Germinal center (tissue), 1 donor: Measurements from ENCODE around the gene IL10RA.
"Not testable (repeated sequence)": the region's sequence is repeated elsewhere in the genome, so short reads cannot be mapped to it uniquely, and the experiment has no call there.

Experiments used
- DNase-seq: peaks from one replicate; pipeline ENCODE4 v3.0.0; 2012; ENCODE audit warnings: mixed read lengths, low spot score

The IL10RA gene

DNA sequence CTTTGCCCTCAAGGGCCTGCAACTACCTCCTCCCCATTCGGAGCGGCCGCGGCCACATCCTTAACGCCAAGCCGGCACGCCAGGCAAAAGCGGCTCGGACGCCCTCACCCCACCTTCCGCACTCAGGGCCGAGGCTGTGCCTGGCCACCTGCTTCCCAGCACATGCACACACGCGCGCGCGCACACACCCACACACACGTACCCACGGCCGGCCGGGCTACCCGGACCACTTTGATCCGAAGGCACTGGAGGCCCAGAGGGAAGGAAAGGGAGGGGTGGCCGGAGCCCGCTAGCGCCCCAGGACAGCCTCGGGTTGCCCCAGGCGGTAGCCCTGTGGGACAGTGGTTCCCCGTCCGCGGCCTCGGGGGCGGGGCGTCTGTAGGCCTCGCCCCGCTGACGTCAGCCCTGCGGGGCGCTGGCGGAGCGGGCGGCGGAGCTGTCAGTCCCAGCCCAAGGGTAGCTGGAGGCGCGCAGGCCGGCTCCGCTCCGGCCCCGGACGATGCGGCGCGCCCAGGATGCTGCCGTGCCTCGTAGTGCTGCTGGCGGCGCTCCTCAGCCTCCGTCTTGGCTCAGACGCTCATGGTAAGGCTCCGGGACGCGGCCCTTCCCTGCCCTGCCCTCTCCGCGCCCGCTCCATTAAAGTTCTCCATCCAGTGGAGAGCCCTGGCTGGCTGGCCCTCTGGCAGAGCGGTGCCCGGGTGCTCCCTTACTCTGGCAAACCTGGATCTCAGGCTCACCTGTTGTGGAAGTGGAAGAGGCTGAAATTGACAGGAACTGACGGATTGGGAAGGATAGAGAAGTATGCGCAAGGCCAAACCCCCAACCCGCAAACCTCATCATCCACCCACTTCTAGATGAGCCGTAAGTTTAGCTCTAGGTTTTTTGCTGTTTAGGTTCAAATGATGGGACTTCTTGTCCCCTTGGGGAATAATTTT is at the start of gene IL10RA:
TSS of gene IL10RA (plus strand) at position 442 of the 935 bp plus-strand sequence. CDS start at position 516, 74 bp downstream.
- DNase-seq = peak; percentile 94

DNA sequence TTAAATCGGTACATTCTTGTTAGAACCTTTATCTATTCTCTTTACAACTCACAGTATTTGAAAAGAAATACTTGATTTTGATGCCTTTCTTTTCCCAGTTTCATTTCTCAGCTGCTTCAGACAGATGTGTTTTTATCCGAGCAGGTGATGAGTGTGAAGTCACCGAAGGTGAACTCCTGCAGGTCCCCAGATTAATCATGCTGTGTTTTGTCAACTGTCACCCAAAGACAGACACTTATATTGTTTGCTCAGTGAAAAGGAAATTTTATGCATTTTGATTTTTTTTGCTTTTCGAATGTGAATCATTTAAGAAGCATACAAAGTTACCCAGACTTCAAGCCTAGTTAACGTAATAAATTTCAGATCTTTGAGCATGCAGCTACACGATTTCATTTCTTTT is 49.2 kb upstream of the IL10RA start:
- no peak for DNase-seq

DNA sequence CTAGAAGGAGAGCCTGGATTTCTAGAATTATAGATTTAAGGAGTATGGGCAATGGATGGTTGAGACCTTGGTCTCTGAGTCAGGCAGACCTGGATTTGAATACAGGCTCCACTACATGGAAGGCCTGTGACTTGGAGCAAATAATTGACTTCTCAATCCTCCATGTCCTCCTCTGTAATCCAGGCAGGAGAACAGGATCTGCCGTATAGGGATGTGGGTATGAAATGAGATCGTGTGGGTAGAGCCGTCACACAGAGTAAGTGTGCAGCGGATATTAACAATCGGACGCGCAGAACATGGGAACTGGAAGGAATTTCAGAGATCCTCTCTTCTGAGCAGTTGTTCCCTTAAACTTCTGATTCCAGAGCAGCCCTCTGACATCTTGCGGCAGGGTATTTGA is 45.5 kb upstream of the IL10RA start:
- DNase-seq = no peak

DNA sequence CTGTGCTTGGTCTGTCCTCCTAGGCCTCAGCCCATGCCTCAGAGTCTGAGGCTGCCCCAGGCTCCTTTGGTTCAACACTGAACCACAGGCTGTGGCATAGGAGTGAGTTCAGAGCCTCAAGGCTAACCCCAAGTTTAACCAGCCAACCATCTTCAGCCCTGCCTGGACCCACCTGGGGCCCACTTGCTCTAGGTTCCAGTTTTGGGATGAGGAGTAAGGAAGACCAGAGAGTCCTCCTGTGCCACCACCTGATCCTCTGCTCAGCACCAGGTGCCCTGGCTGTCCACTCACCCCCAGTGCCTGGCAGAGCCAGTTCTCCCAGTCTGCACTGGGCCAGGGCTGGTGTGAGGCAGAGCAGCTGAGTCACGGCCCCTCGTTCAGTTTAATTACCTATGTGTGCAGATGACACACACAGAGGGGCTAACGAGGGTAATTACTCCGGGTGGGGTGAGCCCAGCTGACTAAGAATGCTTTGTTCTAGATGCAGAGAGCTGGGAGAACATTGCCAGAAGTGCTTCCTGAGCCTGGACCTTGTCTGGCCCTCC is 45.0 kb upstream of the IL10RA start:
- no peak for DNase-seq

DNA sequence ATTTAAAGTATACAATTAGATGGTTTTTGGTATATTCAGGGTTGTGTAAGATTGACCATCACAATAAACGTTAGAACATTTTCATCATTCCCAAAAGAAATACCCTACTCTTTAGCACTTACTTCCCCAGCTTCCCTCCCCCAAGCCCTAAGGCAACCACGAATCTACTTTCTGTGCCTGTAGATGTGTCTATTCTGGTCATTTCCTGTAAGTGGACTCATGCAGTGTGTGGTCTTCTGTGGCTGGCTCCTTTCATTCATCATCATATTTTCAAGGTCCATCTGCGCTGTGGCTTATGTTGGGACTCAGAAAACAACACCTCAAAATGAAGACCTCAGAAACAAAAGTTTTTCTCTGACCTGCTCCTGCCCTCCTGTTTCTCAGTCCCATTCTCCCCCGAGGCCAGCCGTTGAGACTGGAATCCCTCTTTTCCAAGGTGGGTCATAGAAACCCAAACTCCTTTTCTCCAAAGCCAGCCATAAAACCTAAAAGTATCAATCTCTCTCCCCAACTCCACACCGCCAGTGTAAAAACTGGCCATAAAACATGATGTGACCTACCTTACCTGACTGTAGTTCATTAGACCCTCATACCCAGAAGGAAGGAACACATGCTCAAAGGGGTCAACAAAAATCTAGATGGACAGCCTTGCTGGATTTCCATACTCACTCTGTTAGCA is 44.1 kb upstream of the IL10RA start:
- no peak for DNase-seq

DNA sequence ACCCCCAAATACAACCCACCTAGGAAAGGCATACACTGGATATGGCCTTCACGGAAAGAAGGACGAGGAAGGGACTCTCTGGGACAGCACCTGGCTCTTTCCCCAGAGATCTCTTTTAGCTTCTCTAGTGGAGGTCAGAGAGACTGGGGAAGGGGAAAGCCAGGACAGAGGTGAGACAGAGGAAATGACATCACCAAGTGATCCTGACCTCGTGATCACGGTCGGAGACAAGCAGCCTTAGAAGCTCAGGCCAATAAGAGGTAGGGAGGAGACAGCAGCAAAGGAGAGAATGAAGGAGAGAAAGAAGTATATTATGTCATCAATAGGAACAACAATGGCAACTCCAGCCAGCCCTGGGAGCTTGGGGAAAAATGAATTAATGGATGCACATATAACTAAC is 41.6 kb upstream of the IL10RA start:
- no peak for DNase-seq

DNA sequence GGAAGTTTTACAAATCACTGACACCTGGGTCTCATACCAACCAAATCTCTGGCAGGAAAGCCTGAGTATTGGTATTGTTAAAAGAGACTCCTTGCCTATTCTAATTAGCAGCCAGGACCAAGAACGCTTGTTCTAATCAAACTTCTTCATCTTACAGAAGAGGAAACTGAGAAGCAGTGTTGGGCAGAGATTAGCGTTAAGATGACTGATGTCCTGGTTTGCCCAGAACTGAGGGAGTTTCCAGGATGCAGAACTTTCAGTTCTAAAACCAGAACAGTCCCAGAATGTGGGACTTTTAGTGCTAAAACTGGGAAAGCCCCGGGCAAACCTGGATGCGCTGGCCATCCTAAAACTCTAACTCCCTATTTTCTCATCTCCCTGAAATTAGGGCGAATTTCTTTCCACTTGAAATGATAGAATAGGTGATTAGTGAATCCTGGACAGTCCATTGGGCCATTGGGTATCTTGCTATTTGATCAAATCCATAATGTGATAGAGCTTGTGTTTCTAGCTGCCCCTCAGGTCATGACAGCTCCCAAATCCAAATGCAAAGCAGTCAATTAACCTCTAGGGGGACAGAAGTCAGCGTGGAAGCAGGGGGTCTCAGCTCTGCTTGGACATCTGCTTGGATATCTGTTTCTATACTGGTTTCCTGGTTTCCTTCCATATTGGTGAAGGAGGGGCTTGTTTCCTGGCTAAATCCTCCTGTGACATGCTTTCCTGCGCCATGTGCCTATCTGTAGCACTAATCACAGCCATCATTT is 41.0 kb upstream of the IL10RA start:
- no peak for DNase-seq

DNA sequence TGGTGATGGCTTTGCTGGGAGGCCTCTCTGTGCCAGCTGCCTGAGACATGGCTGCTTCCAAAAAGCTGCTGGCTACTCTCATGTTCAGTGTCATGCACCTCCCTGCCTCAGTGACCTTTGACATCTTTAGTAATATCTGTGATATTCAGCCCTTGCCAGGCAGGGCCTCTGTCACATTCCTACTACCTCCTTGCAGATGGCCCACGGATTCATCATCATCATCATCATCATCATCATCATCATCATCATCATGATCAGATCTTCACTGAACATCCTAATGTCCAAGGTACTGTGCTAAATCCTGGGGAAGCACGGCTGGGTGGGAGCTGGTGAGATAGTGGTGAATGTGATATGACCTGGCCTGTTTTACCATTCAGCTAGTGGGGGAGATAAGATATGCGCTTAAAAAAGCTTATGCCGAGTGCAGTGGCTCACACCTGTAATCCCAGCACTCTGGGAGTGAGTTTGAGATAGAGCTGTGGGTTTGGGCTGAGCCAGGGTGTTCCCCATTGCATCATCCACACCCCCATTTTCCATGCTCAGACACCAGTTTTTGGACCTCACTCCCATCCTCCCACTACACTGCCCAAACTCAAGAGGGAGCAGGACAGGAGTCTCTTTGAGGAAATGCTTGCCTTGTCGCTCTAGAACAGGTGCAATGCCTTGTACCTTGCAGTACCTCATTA is 39.9 kb upstream of the IL10RA start:
- no peak for DNase-seq

DNA sequence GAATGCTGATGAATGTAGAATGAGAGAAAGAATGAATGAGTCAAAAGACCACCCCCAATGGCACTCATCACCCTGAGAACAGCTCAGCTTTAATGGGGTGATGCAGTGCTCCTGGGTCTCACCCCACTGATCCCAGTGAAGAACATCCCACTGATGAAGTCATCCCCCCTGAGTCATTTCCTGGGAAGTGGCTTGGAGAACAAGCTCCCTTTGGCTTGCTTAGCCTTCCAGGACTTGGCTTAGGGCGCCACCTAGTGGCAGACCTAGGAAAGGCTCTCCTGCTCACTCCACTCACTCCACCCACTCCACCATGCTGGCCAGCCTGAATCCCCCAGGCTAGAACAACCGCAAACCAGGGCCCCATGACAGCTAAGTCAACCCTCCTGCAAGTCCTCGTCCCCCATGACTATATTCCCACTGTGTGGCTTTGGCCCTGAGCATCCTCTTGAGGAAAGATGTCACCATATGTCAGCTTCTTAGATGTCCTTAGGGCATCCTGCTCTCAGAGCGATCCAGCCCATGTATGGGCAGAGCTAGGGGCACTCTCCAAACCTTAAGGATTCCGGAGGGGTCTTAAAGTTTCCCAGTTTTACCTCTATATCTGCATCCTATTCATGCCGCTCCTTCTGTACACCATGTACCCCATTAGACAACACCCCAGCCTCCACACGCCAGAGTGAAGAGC is 39.2 kb upstream of the IL10RA start:
- DNase-seq = peak; percentile 79

DNA sequence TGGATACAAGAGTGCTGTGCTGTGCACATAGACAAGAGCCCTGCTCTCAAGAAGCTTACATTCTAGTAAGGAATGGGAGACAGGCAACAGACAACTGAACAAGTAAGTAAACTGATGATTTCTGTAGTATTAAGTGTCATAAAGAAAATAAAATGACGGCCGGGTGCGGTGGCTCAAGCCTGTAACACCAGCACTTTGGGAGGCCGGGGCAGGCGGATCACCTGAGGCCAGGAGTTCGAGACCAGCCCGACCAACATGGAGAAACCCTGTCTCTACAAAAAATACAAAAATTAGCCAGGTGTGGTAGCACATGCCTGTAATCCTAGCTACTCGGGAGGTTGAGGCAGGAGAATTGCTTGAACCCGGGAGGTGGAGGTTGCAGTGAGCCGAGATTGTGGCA is 38.4 kb upstream of the IL10RA start:
- DNase-seq = not testable (repeated sequence)

DNA sequence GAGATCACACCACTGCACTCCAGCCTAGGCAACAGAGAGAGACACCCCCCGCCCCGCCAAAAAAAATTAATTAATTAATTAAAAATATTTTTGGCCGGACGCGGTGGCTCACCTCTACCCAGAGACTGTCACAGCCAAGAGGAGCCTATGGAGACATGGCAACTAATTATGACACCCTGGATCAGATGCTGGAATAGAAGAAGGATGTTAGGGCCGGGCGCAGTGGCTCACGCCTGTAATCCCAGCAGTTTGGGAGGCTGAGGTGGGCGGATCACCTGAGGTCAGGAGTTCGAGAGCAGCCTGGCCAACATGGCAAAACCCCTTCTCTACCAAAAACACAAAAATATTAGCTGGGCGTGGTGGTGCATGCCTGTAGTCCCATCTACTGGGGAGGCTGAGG is 37.7 kb upstream of the IL10RA start:
- DNase-seq = not testable (repeated sequence)

DNA sequence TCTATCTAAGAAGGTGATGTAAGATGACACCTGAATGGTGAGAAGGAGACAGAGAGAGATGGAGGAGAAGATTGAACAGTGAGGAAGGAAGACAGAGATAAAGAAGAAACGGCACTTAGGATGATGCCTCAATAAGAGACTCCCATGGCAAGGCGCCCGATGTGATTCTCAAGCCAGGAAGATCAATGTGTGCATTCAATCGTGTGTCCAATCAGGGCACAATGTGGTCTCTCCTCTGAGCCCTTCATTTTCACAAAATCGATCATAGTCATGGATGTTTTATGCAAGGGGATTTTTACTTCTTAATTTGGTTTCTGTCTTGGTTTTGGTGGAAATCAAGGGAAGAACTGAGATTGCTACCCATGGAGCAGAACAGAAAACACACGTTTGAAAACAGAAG is 37.1 kb upstream of the IL10RA start:
- no peak for DNase-seq

DNA sequence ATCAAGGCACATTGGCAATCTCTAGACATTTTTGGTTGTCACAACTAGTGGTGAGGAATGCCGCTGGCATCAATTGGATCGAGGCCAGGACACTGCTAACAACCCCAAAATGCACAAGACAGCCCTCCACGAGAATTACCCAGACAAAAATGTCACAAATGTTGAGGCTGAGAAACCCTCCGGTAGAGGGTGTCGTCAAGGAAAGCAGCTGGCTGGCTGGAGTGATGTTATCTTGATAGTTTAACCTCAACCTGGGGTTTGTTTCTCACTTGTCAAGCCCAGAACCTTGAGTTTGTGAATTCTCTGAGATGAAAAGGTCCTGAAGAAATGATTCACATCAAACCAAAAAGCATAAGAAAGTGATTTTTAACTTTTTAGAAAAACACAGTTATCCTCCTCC is 35.9 kb upstream of the IL10RA start:
- peak; percentile 39 for DNase-seq

DNA sequence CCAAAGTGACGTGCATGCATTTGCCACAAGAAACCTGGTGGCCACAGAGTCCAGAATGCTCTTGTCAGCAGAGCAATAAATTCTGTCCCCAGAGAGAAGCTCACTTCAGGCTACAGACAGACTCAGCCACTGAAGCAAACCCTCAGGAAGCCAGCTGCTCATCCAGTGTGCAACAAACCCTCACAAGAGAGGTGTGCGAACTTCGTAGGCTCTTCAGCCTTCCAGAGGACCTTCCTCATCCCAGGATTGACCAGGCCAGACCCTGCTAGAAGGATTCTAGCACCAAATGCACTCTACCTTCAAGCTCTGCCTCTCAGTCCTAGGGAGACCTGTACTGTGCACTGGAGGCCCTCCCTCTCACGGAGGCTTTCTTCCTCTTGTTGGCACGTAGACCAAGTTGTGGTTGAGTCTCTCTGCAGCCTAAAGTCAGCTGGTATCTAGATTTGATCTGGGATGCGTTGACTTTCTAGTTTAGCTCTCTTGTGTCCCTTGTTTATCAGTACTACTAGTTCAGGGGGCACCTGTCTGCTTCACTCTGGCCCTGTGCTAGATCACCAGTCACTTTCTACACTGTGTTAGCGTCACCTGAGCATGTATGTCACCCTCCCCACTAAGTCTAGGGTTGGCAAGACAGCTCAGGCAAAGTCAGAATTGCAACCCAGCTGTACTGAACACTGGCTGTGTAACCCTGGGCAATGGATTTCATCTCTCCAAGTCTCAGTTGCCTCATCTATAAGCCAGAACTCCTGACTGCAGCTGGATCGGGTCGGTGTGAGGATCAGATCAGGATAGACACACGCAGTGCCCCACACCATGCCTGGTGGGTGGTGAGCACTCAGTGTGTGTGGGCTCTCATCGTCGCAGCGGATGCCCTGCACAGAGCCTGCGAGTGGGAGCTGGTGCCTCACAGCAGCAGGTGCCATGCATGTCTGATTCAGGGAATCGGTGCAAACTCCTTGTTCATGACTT is 34.9 kb upstream of the IL10RA start:
- peak; percentile 57 for DNase-seq

DNA sequence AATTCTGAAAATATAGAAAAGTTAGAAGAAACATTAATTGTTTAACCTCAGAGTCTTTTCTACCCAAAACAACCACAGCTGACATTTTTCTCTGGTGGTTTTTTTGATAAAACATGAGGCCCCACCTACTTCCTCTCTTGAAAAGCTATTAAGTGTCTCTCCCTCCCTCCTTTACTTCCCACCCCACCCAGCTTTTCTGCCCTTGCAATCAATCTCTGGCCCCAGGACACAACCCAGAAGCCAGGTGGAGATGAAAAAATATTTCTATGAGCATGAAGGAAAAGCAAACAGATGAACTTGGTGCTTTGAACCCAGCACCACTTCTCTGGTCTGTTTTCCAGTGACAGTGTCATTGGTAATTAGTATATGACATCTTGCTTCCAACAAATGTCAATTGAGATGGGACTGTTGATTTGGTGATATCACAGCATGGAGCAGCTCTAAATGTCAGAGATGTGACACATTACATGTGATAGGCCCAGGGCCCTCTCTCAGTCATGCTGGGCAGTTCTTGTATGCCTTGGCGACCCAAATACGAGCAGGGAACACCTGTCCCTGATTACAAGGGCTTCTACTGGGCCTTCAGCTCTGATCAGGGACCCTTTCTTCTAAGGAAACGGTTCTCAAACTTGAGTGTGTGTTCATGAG is 33.0 kb upstream of the IL10RA start:
- DNase-seq = no peak

DNA sequence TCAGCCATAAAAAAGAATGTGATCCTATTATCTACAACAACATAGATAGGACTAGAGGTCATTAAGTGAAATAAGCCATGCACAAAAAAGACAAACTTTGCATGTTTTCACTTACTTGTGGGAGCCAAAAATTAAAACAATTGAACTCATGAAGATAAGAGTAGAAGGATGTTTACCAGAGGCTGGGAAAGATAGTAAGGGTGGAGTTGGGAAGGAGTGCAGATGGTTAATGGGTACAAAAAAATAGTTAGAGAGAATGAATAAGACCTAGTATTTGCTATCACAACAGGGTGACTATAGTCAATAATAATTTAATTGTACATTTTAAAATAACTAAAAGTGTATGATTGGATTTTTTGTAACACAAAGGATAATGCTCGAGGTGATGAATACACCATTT is 27.2 kb upstream of the IL10RA start:
- DNase-seq = no peak

DNA sequence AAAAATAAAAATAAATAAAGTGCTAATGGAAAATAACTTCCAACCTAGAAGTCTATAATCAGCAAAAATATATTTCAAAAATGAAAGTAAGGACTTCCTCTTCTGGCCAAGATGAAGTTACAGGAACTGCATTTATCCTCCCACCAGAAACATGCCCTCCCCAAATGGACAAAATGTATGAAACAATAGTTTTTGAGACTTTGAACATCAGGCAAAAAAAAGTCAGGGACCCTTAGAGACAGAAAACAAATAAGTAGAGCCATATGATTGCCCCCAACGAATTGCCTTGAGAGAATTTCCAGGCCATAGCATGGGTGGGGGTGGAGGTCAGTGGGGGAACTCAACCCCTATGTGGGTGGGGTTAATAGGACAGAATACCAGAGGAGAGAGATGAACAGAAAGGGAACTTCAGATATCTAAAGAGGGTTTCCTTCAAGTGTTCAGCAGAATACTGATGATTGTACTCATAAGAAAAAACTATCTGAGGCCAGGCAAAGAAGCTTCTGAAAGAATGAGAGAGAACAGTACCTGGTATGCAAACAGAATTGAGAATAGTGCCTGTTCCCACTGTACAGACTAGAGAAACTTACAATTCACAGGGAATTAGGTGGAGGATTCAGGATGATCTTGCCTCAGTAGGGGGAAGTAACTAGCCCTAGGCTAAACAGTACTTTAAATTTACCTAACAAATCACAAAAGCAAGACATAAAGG is 26.6 kb upstream of the IL10RA start:
- no peak for DNase-seq

DNA sequence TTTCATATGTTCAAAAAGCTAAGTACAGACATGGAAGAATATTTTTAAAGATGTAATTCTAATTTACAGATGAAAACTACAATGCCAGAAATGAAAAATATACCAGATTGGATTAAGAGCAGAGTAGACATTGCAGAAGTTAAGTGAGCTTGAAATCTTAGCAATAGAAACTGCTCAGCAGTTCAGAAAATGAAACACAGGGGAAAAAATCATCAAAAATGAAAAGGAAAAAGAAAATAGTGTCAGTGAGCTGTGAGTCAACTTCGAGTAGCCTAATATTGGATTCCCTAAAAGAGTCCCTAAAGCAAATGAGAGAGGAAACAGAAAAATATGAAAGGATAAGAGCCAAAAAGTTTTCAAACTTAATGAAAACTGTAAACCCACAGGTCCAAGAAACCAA is 25.8 kb upstream of the IL10RA start:
- no peak for DNase-seq

DNA sequence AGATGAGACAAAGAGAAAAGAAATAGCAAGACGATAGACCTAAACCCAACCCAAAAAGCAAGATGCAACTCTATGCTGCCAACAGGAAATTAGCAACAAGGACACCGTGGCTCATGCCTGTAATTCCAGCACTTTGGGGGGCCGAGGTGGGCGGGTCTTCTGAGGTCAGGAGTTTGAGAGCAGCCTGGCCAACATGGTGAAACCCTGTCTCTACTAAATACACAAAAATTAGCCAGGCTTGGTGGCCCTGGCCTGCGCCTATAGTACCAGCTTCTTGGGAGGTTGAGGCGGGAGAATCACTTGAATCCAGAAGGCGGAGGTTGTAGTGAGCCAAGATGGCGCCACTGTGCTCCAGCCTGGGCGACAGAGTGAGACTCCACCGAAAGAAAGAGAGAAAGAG is 24.3 kb upstream of the IL10RA start:
- DNase-seq = no peak
